Thyroid gland (tissue), 4 donors: ENCODE results near the gene RAB40B. TPM values are rescaled to one million over a fixed set of nuclear protein-coding genes. Genes with fewer than 3 reads are reported as not detected.

ENCODE experiments used
- DNase-seq, 2 donors: peaks; one replicate each; pipeline ENCODE4 v3.0.0-alpha.2; 2019
- H3K27ac ChIP-seq, 3 donors: fragments of 200-600 bp; sonication (generic); 1 replicate in 2 of 3; 2 replicates in 1 of 3; pipeline ENCODE4 v1.5.1; 2016 to 2019; ENCODE audit warnings: mild to moderate bottlenecking in 1 of 3, moderate library complexity in 1 of 3
- H3K27me3 ChIP-seq: fragments of 200-600 bp; sonication (generic); one replicate; pipeline ENCODE4 v1.5.1; 2019
- H3K36me3 ChIP-seq, 2 donors: fragments of 200-600 bp; sonication (generic); one replicate each; pipeline ENCODE4 v1.5.1; 2016 to 2019
- H3K4me1 ChIP-seq, 2 donors: fragments of 200-600 bp; sonication (generic); one replicate each; pipeline ENCODE4 v1.5.1; 2017 to 2019
- H3K4me3 ChIP-seq, 3 donors: fragments of 200-600 bp; sonication (generic); replicated peaks in 1 of 3; 1 replicate in 2 of 3; 2 replicates in 1 of 3; pipeline ENCODE4 v1.5.1; 2016; ENCODE audit warnings: mild to moderate bottlenecking in 1 of 3
- H3K9me3 ChIP-seq: fragments of 200-600 bp; sonication (generic); one replicate; pipeline ENCODE4 v1.5.1; 2017
- POLR2A ChIP-seq, 2 donors: fragments of 450-650 bp; IDR thresholded peaks; one replicate each; pipeline ENCODE4 v1.6.1; 2017; ENCODE audit warnings: antibody characterized with exemption in 2 of 2, mild to moderate bottlenecking in 2 of 2, moderate library complexity in 1 of 2
- WGBS, 2 donors: methylation state at CpG; one replicate each; pipeline ENCODE4 v1.1.5; 2017; 5-methylcytosine and 5-hydroxymethylcytosine counted together
- intact Hi-C: fragments of 100-400 bp; cut with DNase I; formaldehyde crosslinking; loops from one replicate; pipeline ENCODE4 v1.15.1; 2023
- total RNA-seq, 4 donors: library from RNA; depleted of rRNA; stranded (reverse); fragments of >200 nt; gene quantifications; one replicate each; pipeline ENCODE4 v1.2.3, GENCODE V29; 2016
- TF ChIP-seq, protein P1 (sequence below), 6 experiments: fragments of 200-600 bp in 3 of 6; fragments of 450-650 bp in 3 of 6; sonication (generic) in 3 of 6; IDR thresholded peaks; one replicate each; pipeline ENCODE4 v1.5.1; 2016 to 2019; ENCODE audit warnings: antibody characterized with exemption in 6 of 6, mild to moderate bottlenecking in 2 of 6, inconsistent platforms in 1 of 6, moderate library complexity in 1 of 6

RAB40B gene
- total RNA-seq, 4 donors from 2014 or later: 6.2 to 19.3 (median 11.3) TPM

DNA sequence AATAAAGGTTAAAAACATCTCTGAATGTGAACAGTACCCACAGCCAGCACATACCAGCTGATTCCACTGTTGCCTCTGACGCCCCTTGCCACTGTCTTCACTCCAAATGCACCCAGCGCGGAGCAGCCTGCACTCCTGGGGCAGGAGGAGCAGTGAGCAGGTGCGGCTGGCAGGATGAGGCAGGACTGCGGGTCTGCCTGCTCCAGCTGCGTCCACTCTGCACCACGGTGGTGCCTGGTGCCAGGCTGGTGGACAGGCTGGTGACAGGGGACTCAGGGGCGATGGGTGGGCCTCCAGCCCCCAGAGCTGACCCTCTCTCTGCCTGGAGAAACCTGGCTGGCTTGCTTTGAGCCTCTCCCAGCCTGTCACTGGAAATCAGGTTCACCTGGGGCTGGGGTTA lies 9.4 kb downstream of the RAB40B start:
- Histone ChIP-seq H3K36me3 (no peaks in the 10 kb centered on the region), H3K4me1 (no peaks in the 10 kb centered on the region), H3K27me3 (no peaks in the 10 kb centered on the region), H3K9me3 (no peaks in the 10 kb centered on the region), H3K27ac (no peak overlapping the region), H3K4me3 (no peak overlapping the region)
- DNase-seq: no peak
- 93 to 95% methylated on average over 6 to 8 of the region's 8 CpGs for WGBS, 2 donors
- TF ChIP-seq, protein P1, sequence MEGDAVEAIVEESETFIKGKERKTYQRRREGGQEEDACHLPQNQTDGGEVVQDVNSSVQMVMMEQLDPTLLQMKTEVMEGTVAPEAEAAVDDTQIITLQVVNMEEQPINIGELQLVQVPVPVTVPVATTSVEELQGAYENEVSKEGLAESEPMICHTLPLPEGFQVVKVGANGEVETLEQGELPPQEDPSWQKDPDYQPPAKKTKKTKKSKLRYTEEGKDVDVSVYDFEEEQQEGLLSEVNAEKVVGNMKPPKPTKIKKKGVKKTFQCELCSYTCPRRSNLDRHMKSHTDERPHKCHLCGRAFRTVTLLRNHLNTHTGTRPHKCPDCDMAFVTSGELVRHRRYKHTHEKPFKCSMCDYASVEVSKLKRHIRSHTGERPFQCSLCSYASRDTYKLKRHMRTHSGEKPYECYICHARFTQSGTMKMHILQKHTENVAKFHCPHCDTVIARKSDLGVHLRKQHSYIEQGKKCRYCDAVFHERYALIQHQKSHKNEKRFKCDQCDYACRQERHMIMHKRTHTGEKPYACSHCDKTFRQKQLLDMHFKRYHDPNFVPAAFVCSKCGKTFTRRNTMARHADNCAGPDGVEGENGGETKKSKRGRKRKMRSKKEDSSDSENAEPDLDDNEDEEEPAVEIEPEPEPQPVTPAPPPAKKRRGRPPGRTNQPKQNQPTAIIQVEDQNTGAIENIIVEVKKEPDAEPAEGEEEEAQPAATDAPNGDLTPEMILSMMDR (IDR thresholded peaks at IDR 0.05): no peak
- no peak for TF ChIP-seq POLR2A (IDR thresholded peaks at IDR 0.05)
- intact Hi-C loops: no loop called here

DNA sequence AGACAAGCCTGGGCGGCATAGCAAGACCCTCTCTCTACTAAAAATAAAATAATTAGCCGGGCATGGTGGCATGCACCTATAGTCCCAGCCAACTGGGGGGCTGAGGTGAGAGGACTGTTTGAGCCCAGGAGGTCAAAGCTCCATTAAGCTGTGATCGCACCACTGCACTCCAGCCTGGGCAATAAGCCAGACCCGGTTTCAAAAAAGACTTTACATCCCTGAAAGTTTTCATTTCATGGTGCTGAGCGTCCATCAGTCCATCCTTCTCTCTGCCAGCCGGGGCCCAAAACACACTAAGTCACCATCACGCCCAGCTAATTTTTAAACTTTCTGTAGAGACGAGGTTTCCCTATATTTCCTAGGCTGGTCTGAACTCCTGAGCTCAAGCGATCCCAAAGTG lies 10.6 kb downstream of the RAB40B start:
- no peaks in the 10 kb centered on the region for H3K9me3 ChIP-seq
- no peak overlapping the region for H3K4me3 ChIP-seq
- H3K27me3 ChIP-seq: no peaks in the 10 kb centered on the region
- peak in 1 of 2 donors; percentile 70 for DNase-seq
- TF ChIP-seq, protein P1 (IDR thresholded peaks at IDR 0.05): no peak
- TF ChIP-seq POLR2A (IDR thresholded peaks at IDR 0.05): no peak
- H3K4me1 ChIP-seq: no peaks in the 10 kb centered on the region
- intact Hi-C loops: no loop called here
- H3K36me3 ChIP-seq: no peaks in the 10 kb centered on the region
- WGBS, 2 donors: 82 to 95% methylated on average over 8 to 9 of the region's 9 CpGs
- H3K27ac ChIP-seq: no peak overlapping the region

DNA sequence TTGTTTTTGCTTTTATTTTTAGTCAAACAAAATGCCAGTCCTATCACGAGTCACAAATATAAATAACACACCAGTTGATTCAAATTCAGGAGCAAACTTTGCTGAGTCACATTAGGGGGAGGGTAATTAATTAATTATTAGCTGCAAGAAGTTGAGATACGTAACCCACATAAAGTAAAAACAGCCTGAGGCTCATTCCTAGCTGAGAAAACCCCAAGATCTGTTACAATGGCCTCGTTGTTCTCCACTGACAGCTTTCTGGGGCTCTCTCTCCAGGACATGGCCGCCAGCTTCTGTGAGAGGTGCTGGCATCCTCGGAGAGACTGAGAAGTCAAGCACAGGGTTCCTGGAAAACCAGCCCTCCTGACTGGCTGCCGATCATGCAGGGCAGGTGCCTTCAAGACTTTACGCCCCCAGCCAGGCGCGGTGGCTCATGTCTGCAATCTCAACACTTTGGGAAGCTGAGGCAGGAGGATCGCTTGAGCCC lies 11.1 kb downstream of the RAB40B start:
- 69 to 80% methylated on average over 10 of the region's 10 CpGs for WGBS, 2 donors
- H3K36me3 ChIP-seq: no peaks in the 10 kb centered on the region
- DNase-seq: peak in 1 of 2 donors; percentile 60
- no peaks in the 10 kb centered on the region for H3K9me3 ChIP-seq
- no peak overlapping the region for H3K27ac ChIP-seq
- no peak overlapping the region for H3K4me3 ChIP-seq
- H3K27me3 ChIP-seq: no peaks in the 10 kb centered on the region
- no peaks in the 10 kb centered on the region for H3K4me1 ChIP-seq
- intact Hi-C loops: no loop called here
- TF ChIP-seq, protein P1 (IDR thresholded peaks at IDR 0.05): no peak
- TF ChIP-seq POLR2A (IDR thresholded peaks at IDR 0.05): no peak

DNA sequence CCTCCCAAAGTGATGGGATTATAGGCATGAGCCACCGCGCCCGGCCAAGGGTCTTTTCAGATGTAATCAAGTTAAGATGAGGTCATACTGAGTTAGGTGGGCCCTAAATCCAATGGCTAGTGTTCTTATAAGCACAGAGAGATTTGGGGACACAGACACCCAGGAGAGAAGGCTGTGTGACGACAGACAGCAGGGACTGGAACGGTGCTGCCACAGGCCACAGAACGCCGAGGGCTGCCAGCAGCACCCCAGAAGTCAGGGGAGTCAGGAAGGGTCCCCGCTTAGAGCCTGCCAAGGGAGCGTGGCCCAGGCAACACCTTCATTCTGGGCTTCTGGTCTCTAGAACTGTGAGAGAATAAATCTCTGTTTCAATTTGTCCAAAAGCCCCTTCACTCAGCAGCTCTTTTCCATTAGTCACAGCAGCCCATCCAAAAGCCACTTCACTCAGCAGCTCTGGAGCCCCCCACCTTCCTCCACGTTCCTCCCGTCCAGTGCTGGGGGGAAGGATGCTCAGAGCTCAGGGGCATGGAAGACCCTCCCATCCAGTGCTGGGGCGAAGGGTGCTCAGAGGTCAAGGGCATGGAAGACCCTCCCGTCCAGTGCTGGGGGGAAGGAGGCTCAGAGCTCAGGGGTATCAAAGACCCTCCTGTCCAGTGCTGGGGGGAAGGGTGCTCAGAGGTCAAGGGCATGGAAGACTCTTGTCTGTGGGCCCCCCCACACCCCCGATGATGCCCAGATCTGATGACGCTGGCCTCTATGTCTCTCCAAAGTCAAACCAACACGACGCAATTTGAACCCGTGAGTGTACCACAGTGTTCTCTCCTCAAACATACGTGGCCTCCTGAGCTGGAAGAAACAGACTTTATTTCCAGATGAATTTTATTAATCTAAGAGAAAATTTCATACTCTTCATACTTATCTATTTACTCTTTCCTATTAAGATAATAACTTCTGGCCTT lies 11.9 kb downstream of the RAB40B start:
- Histone ChIP-seq H3K36me3 (no peaks in the 10 kb centered on the region), H3K9me3 (no peaks in the 10 kb centered on the region), H3K4me3 (no peak overlapping the region), H3K4me1 (no peaks in the 10 kb centered on the region), H3K27me3 (no peaks in the 10 kb centered on the region), H3K27ac (no peak overlapping the region)
- TF ChIP-seq, protein P1 (IDR thresholded peaks at IDR 0.05): no peak
- no peak for TF ChIP-seq POLR2A (IDR thresholded peaks at IDR 0.05)
- intact Hi-C loops: no loop called here
- 92 to 97% methylated on average over 13 to 19 of the region's 19 CpGs for WGBS, 2 donors
- no peak for DNase-seq

DNA sequence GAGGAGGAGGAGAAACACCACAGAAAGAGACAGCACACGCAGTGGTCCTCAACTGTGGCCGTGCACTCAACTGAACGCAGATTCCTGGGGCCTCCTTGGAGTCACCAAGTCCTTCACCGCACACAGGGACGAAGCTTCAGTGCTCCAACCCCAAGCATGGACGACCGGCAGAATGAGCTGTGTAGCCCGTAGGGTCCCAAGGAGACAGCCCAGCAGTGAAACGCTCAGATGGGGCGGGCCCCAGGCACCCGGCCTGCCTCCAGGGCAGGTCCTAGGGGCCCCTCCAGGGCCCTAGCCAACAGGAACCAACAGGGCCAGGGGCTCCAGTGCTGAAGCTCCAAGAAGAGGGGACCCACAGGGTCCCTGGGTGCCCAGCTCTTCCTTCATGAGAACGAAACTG lies 13.2 kb downstream of the RAB40B start:
- no peaks in the 10 kb centered on the region for H3K9me3 ChIP-seq
- no peak overlapping the region for H3K4me3 ChIP-seq
- no peak for DNase-seq
- intact Hi-C loops: no loop called here
- H3K36me3 ChIP-seq: no peaks in the 10 kb centered on the region
- H3K27me3 ChIP-seq: no peaks in the 10 kb centered on the region
- H3K27ac ChIP-seq: no peak overlapping the region
- 90 to 96% methylated on average over 6 to 12 of the region's 12 CpGs for WGBS, 2 donors
- no peak for TF ChIP-seq POLR2A (IDR thresholded peaks at IDR 0.05)
- TF ChIP-seq, protein P1 (IDR thresholded peaks at IDR 0.05): no peak
- no peaks in the 10 kb centered on the region for H3K4me1 ChIP-seq
